ENCODE results near the gene CSTPP1. TPM values are rescaled to one million over a fixed set of nuclear protein-coding genes. Genes with fewer than 3 reads are reported as not detected.
"Not testable (repeated sequence)": the region's sequence is repeated elsewhere in the genome, so short reads cannot be mapped to it uniquely, and the experiment has no call there.

The CSTPP1 gene
- polyA plus RNA-seq, 1 donor from 2014 or later, result 46.4 TPM

- TF ChIP-seq EZH2 (IDR thresholded peaks at IDR 0.05; ENCODE audit: borderline replicate concordance, insufficient read depth, low read length, poor library complexity, severe bottlenecking), result no peak
- TF ChIP-seq RAD21 (conservative IDR thresholded peaks at IDR 0.05), result no peak
- TF ChIP-seq SMC3 (conservative IDR thresholded peaks at IDR 0.05; ENCODE audit: poor library complexity), result no peak
- no peak for TF ChIP-seq REST (IDR thresholded peaks at IDR 0.05; ENCODE audit: borderline replicate concordance)
- no peak for TF ChIP-seq CTCF (IDR thresholded peaks at IDR 0.05; ENCODE audit: poor library complexity, severe bottlenecking)
- no peak for TF ChIP-seq EP300 (conservative IDR thresholded peaks at IDR 0.05; ENCODE audit: poor library complexity, severe bottlenecking)
- TF ChIP-seq TAF1 (IDR thresholded peaks at IDR 0.05; ENCODE audit: low read depth), result no peak
These were observed 268.1 kb downstream of the CSTPP1 start for GRCh38 chr11:47204637-47204989.

GRCh38 chr11:47206577-47206976, 270.0 kb downstream of the CSTPP1 start:
- H3K27ac ChIP-seq (ENCODE audit: low read length); H4K20me1 ChIP-seq (ENCODE audit: insufficient read depth); H3K9ac ChIP-seq (ENCODE audit: low read length); H2AFZ ChIP-seq (ENCODE audit: low read depth, low read length); H3K36me3 ChIP-seq (ENCODE audit: insufficient read depth, low read length); H3K9me3 ChIP-seq (ENCODE audit: low read length); H3K79me2 ChIP-seq (replicated peaks; ENCODE audit: insufficient read depth, low read length); H3K9me2 ChIP-seq (ENCODE audit: insufficient read depth, low read length); H3F3A ChIP-seq (ENCODE audit: insufficient read depth, low read length, poor library complexity, severe bottlenecking); H3K27me3 ChIP-seq (ENCODE audit: insufficient read depth, low read depth, low read length); H3K4me3 ChIP-seq (ENCODE audit: low read length); H3K4me2 ChIP-seq (ENCODE audit: low read length): not testable (repeated sequence)

More at GRCh38 chr11:47204637-47204989, 268.1 kb downstream of the CSTPP1 start:
- H3K4me2 ChIP-seq (ENCODE audit: low read length), result no peak overlapping the region
- no peaks in the 10 kb centered on the region for H3K36me3 ChIP-seq (ENCODE audit: insufficient read depth, low read length)
- no peak overlapping the region for H3K9ac ChIP-seq (ENCODE audit: low read length)
- no peaks in the 10 kb centered on the region for H3K9me3 ChIP-seq (ENCODE audit: low read length)
- H3K79me2 ChIP-seq (replicated peaks; ENCODE audit: insufficient read depth, low read length), result no peaks in the 10 kb centered on the region
- H2AFZ ChIP-seq (ENCODE audit: low read depth, low read length), result no peak overlapping the region
- no peaks in the 10 kb centered on the region for H4K20me1 ChIP-seq (ENCODE audit: insufficient read depth)
- H3K27me3 ChIP-seq (ENCODE audit: insufficient read depth, low read depth, low read length), result no peaks in the 10 kb centered on the region
- no peaks in the 10 kb centered on the region for H3K9me2 ChIP-seq (ENCODE audit: insufficient read depth, low read length)
- no peak overlapping the region for H3K27ac ChIP-seq (ENCODE audit: low read length)
- H3K4me3 ChIP-seq (ENCODE audit: low read length), result no peak overlapping the region
- no peaks in the 10 kb centered on the region for H3F3A ChIP-seq (ENCODE audit: insufficient read depth, low read length, poor library complexity, severe bottlenecking)

- no peaks in the 10 kb centered on the region for H3K79me2 ChIP-seq (replicated peaks; ENCODE audit: insufficient read depth, low read length)
- H3K4me3 ChIP-seq (ENCODE audit: low read length), result no peak overlapping the region
- H3F3A ChIP-seq (ENCODE audit: insufficient read depth, low read length, poor library complexity, severe bottlenecking), result no peaks in the 10 kb centered on the region
- no peaks in the 10 kb centered on the region for H4K20me1 ChIP-seq (ENCODE audit: insufficient read depth)
- H3K27me3 ChIP-seq (ENCODE audit: insufficient read depth, low read depth, low read length), result no peaks in the 10 kb centered on the region
- H3K9me3 ChIP-seq (ENCODE audit: low read length), result no peaks in the 10 kb centered on the region
- H3K9ac ChIP-seq (ENCODE audit: low read length), result no peak overlapping the region
- no peak overlapping the region for H2AFZ ChIP-seq (ENCODE audit: low read depth, low read length)
- no peak overlapping the region for H3K4me2 ChIP-seq (ENCODE audit: low read length)
- no peaks in the 10 kb centered on the region for H3K9me2 ChIP-seq (ENCODE audit: insufficient read depth, low read length)
- H3K27ac ChIP-seq (ENCODE audit: low read length), result no peak overlapping the region
- no peaks in the 10 kb centered on the region for H3K36me3 ChIP-seq (ENCODE audit: insufficient read depth, low read length)
- TF ChIP-seq TAF1 (IDR thresholded peaks at IDR 0.05; ENCODE audit: low read depth) (no peak), MXI1 (conservative IDR thresholded peaks at IDR 0.05; ENCODE audit: poor library complexity, severe bottlenecking) (no peak), RAD21 (conservative IDR thresholded peaks at IDR 0.05) (no peak), REST (IDR thresholded peaks at IDR 0.05; ENCODE audit: borderline replicate concordance) (no peak), EZH2 (IDR thresholded peaks at IDR 0.05; ENCODE audit: borderline replicate concordance, insufficient read depth, low read length, poor library complexity, severe bottlenecking) (no peak), EP300 (conservative IDR thresholded peaks at IDR 0.05; ENCODE audit: poor library complexity, severe bottlenecking) (no peak), SMC3 (conservative IDR thresholded peaks at IDR 0.05; ENCODE audit: poor library complexity) (no peak), CTCF (IDR thresholded peaks at IDR 0.05; ENCODE audit: poor library complexity, severe bottlenecking) (no peak), POLR2AphosphoS5 (IDR thresholded peaks at IDR 0.05) (no peak)
These were observed 270.9 kb downstream of the CSTPP1 start for GRCh38 chr11:47207459-47207858.
